WTC11 (cell line): ENCODE results near the gene CALHM5. TPM values are rescaled to one million over a fixed set of nuclear protein-coding genes. Genes with fewer than 3 reads are reported as not detected.

Experiments used
- ATAC-seq: fragments of 200-7000 bp; cut with Tn5 transposase; 2 replicates; pipeline ENCODE4 v1.10.0; 2021; ENCODE audit warnings: mild to moderate bottlenecking, moderate library complexity
- CTCF ChIA-PET: fragments of 300-600 bp; sonication (Branson Sonifier 250); formaldehyde crosslinking; loops from one replicate; lab custom pipeline; 2021; ENCODE audit warnings: antibody characterized with exemption; lab: Charles Lee
- POLR2A ChIA-PET: fragments of 350-600 bp; sonication (Branson Sonifier 250); formaldehyde crosslinking; loops from one replicate; lab custom pipeline; 2021; ENCODE audit warnings: antibody characterized with exemption; lab: Charles Lee
- DNase-seq: peaks from one replicate; pipeline ENCODE4 v3.0.0; 2021; ENCODE audit warnings: low spot score
- H3K27ac Mint-ChIP-seq: 2 replicates; pipeline ENCODE4 v1.8.0; 2021; ENCODE audit warnings: mixed read lengths
- H3K27me3 Mint-ChIP-seq: 2 replicates; pipeline ENCODE4 v1.8.0; 2021; ENCODE audit warnings: low read depth, mild to moderate bottlenecking, moderate library complexity, mixed read lengths
- H3K36me3 Mint-ChIP-seq: 2 replicates; pipeline ENCODE4 v1.8.0; 2021; ENCODE audit warnings: mixed read lengths
- H3K4me1 Mint-ChIP-seq: 2 replicates; pipeline ENCODE4 v1.8.0; 2022; ENCODE audit warnings: mixed read lengths
- H3K4me3 Mint-ChIP-seq: 2 replicates; pipeline ENCODE4 v1.8.0; 2021; ENCODE audit warnings: mild to moderate bottlenecking, moderate library complexity, mixed read lengths
- H3K9me3 Mint-ChIP-seq: 2 replicates; pipeline ENCODE4 v1.8.0; 2021; ENCODE audit warnings: mixed read lengths
- ATF1 ChIP-seq: sonication (generic); formaldehyde crosslinking; IDR thresholded peaks from 2 replicates; pipeline ENCODE4 v1.8.1; 2023; ENCODE audit warnings: mild to moderate bottlenecking, moderate library complexity, missing genetic modification reagents
- CBFB ChIP-seq: sonication (generic); formaldehyde crosslinking; IDR thresholded peaks from 2 replicates; pipeline ENCODE4 v1.8.1; 2022; ENCODE audit warnings: mild to moderate bottlenecking, low read depth, missing genetic modification reagents
- CREM ChIP-seq: sonication (generic); formaldehyde crosslinking; IDR thresholded peaks from 2 replicates; pipeline ENCODE4 v1.8.1; 2022; ENCODE audit warnings: mild to moderate bottlenecking, missing genetic modification reagents, moderate library complexity
- FOXJ3 ChIP-seq: sonication (generic); formaldehyde crosslinking; IDR thresholded peaks from 2 replicates; pipeline ENCODE4 v1.9.0; 2021; ENCODE audit warnings: missing genetic modification reagents, mild to moderate bottlenecking, borderline replicate concordance
- FOXK1 ChIP-seq: sonication (generic); formaldehyde crosslinking; IDR thresholded peaks from 2 replicates; pipeline ENCODE4 v1.8.0; 2022; ENCODE audit warnings: mild to moderate bottlenecking, moderate library complexity, missing genetic modification reagents
- KAT7 ChIP-seq: sonication (generic); formaldehyde crosslinking; IDR thresholded peaks from 2 replicates; pipeline ENCODE4 v1.8.1; 2023; ENCODE audit warnings: missing genetic modification reagents, mild to moderate bottlenecking, borderline replicate concordance
- MXD4 ChIP-seq: fragments of 250-450 bp; sonication (Bioruptor Pico); IDR thresholded peaks from 2 replicates; pipeline ENCODE4 v1.8.0; 2021; ENCODE audit warnings: mild to moderate bottlenecking, moderate library complexity, borderline replicate concordance
- PRRX2 ChIP-seq: fragments of 250-450 bp; sonication (Bioruptor Pico); IDR thresholded peaks from 2 replicates; pipeline ENCODE4 v1.8.0; 2021; ENCODE audit warnings: mild to moderate bottlenecking
- SMAD4 ChIP-seq: sonication (generic); formaldehyde crosslinking; IDR thresholded peaks from 2 replicates; pipeline ENCODE4 v1.8.0; 2022; ENCODE audit warnings: mild to moderate bottlenecking, missing genetic modification reagents
- SP1 ChIP-seq: sonication (generic); formaldehyde crosslinking; conservative IDR thresholded peaks from 2 replicates; pipeline ENCODE4 v1.8.1; 2022; ENCODE audit warnings: missing genetic modification reagents
- TP53 ChIP-seq: sonication (generic); formaldehyde crosslinking; IDR thresholded peaks from 2 replicates; pipeline ENCODE4 v1.8.1; 2023; ENCODE audit warnings: mild to moderate bottlenecking, missing genetic modification reagents
- total RNA-seq: library from RNA; stranded (reverse); gene quantifications from 3 replicates; pipeline ENCODE4 v1.2.3, GENCODE V29; 2021
- TF ChIP-seq, protein P1 (sequence below): fragments of 250-450 bp; sonication (Bioruptor Pico); IDR thresholded peaks from 2 replicates; pipeline ENCODE4 v1.9.0; 2021; ENCODE audit warnings: mild to moderate bottlenecking
- TF ChIP-seq, protein P2 (sequence below): sonication (generic); formaldehyde crosslinking; IDR thresholded peaks from 2 replicates; pipeline ENCODE4 v1.8.1; 2023; ENCODE audit warnings: mild to moderate bottlenecking, missing genetic modification reagents, borderline replicate concordance
- TF ChIP-seq, protein P3 (sequence below): fragments of 200-600 bp; IDR thresholded peaks from 2 replicates; pipeline ENCODE4 v1.8.0; 2022; ENCODE audit warnings: antibody characterized with exemption
- TF ChIP-seq, protein P4 (sequence below): fragments of 250-450 bp; sonication (Bioruptor Pico); IDR thresholded peaks from 2 replicates; pipeline ENCODE4 v1.9.0; 2021; ENCODE audit warnings: mild to moderate bottlenecking
- TF ChIP-seq, protein P5 (sequence below): sonication (generic); formaldehyde crosslinking; IDR thresholded peaks from 2 replicates; pipeline ENCODE4 v1.8.1; 2022; ENCODE audit warnings: mild to moderate bottlenecking, missing genetic modification reagents, moderate library complexity, borderline replicate concordance
- TF ChIP-seq, protein P6 (sequence below): fragments of 250-450 bp; sonication (Bioruptor Pico); conservative IDR thresholded peaks from 2 replicates; pipeline ENCODE4 v1.9.0; 2021; ENCODE audit warnings: mild to moderate bottlenecking

Gene CALHM5
- total RNA-seq, 1 experiment from 2014 or later = 0.09 TPM

DNA sequence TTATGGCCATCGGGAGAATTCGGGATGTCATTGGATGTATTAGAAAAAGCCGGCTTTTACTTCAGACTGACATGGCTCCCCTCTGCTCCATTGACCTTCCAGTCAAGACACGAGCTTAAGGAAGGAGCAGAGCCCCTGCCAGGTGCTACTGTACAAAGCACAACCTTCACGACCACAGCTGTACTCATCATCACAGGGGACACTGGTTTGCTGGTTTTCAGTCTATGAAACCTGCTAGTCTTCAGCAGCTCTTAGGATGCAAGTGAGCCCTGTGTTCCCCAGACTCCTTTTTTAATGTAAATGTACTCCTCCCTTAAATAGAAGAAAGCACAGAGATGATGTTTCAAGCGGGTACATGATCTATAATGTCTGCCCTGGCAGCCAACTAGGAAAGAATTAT, 35.9 kb downstream of the CALHM5 start:
- H3K27ac Mint-ChIP-seq = no peak overlapping the region
- no peak overlapping the region for H3K4me3 Mint-ChIP-seq
- no peaks in the 10 kb centered on the region for H3K9me3 Mint-ChIP-seq
- DNase-seq (no peak), ATAC-seq (peak; percentile 58)
- TF ChIP-seq, protein P1, sequence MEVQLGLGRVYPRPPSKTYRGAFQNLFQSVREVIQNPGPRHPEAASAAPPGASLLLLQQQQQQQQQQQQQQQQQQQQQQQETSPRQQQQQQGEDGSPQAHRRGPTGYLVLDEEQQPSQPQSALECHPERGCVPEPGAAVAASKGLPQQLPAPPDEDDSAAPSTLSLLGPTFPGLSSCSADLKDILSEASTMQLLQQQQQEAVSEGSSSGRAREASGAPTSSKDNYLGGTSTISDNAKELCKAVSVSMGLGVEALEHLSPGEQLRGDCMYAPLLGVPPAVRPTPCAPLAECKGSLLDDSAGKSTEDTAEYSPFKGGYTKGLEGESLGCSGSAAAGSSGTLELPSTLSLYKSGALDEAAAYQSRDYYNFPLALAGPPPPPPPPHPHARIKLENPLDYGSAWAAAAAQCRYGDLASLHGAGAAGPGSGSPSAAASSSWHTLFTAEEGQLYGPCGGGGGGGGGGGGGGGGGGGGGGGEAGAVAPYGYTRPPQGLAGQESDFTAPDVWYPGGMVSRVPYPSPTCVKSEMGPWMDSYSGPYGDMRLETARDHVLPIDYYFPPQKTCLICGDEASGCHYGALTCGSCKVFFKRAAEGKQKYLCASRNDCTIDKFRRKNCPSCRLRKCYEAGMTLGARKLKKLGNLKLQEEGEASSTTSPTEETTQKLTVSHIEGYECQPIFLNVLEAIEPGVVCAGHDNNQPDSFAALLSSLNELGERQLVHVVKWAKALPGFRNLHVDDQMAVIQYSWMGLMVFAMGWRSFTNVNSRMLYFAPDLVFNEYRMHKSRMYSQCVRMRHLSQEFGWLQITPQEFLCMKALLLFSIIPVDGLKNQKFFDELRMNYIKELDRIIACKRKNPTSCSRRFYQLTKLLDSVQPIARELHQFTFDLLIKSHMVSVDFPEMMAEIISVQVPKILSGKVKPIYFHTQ (CRISPR knock-in tag) = no peak
- TF ChIP-seq, protein P2, sequence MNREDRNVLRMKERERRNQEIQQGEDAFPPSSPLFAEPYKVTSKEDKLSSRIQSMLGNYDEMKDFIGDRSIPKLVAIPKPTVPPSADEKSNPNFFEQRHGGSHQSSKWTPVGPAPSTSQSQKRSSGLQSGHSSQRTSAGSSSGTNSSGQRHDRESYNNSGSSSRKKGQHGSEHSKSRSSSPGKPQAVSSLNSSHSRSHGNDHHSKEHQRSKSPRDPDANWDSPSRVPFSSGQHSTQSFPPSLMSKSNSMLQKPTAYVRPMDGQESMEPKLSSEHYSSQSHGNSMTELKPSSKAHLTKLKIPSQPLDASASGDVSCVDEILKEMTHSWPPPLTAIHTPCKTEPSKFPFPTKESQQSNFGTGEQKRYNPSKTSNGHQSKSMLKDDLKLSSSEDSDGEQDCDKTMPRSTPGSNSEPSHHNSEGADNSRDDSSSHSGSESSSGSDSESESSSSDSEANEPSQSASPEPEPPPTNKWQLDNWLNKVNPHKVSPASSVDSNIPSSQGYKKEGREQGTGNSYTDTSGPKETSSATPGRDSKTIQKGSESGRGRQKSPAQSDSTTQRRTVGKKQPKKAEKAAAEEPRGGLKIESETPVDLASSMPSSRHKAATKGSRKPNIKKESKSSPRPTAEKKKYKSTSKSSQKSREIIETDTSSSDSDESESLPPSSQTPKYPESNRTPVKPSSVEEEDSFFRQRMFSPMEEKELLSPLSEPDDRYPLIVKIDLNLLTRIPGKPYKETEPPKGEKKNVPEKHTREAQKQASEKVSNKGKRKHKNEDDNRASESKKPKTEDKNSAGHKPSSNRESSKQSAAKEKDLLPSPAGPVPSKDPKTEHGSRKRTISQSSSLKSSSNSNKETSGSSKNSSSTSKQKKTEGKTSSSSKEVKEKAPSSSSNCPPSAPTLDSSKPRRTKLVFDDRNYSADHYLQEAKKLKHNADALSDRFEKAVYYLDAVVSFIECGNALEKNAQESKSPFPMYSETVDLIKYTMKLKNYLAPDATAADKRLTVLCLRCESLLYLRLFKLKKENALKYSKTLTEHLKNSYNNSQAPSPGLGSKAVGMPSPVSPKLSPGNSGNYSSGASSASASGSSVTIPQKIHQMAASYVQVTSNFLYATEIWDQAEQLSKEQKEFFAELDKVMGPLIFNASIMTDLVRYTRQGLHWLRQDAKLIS (CRISPR knock-in tag) = no peak
- TF ChIP-seq TP53 = no peak
- ChIA-PET POLR2A (no interaction called here), CTCF (interaction anchor here (0.9 to 1.3 kb wide), 2 partner anchors 14 to 260 kb away, joined by 3 to 4 read pairs; no protein-coding TSS in a partner anchor)
- H3K36me3 Mint-ChIP-seq = no peaks in the 10 kb centered on the region
- peaks cover 7% of the 10 kb centered on the region for H3K4me1 Mint-ChIP-seq
- H3K27me3 Mint-ChIP-seq = no peaks in the 10 kb centered on the region

DNA sequence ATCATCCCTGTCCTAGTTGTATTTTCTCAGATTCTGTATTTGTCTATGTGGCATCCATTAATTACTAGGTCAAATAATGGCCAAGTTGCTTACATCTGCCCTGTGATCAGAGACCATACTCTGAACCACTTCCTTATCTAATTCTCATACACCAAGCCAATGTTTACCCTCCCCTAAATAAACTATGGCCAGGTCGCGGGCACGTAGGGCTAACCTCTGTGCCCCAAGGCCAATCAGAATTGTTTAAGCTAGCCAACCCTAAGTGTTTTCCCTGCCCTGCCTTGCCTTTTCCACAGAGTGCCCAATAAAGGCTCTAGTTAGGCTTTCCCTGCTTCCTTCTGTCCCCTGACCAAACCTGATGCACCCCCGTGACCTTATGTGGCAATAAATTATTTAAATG, 39.4 kb downstream of the CALHM5 start:
- ChIA-PET CTCF (interaction anchor here (0.8 to 1.0 kb wide), 2 partner anchors 11 to 12 kb away, joined by 3 to 5 read pairs; no protein-coding TSS in a partner anchor), POLR2A (no interaction called here)
- ATAC-seq = peak; percentile 60
- H3K4me1 Mint-ChIP-seq = peaks cover 7% of the 10 kb centered on the region
- H3K36me3 Mint-ChIP-seq = no peaks in the 10 kb centered on the region
- no peak overlapping the region for H3K4me3 Mint-ChIP-seq
- TF ChIP-seq, protein P3, sequence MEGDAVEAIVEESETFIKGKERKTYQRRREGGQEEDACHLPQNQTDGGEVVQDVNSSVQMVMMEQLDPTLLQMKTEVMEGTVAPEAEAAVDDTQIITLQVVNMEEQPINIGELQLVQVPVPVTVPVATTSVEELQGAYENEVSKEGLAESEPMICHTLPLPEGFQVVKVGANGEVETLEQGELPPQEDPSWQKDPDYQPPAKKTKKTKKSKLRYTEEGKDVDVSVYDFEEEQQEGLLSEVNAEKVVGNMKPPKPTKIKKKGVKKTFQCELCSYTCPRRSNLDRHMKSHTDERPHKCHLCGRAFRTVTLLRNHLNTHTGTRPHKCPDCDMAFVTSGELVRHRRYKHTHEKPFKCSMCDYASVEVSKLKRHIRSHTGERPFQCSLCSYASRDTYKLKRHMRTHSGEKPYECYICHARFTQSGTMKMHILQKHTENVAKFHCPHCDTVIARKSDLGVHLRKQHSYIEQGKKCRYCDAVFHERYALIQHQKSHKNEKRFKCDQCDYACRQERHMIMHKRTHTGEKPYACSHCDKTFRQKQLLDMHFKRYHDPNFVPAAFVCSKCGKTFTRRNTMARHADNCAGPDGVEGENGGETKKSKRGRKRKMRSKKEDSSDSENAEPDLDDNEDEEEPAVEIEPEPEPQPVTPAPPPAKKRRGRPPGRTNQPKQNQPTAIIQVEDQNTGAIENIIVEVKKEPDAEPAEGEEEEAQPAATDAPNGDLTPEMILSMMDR = no peak
- TF ChIP-seq ATF1 (CRISPR knock-in tag) = no peak
- TF ChIP-seq SMAD4 (CRISPR knock-in tag) = no peak
- TF ChIP-seq FOXJ3 (CRISPR knock-in tag) = no peak
- TF ChIP-seq FOXK1 (CRISPR knock-in tag) = no peak
- no peak for TF ChIP-seq KAT7 (CRISPR knock-in tag)
- no peak for TF ChIP-seq CREM (CRISPR knock-in tag)
- no peak for TF ChIP-seq CBFB (CRISPR knock-in tag)
- no peak for TF ChIP-seq MXD4 (CRISPR knock-in tag)
- no peaks in the 10 kb centered on the region; the same call in 1 of the 2 replicates for H3K27me3 Mint-ChIP-seq
- no peak for DNase-seq
- no peak overlapping the region for H3K27ac Mint-ChIP-seq
- H3K9me3 Mint-ChIP-seq = no peaks in the 10 kb centered on the region

DNA sequence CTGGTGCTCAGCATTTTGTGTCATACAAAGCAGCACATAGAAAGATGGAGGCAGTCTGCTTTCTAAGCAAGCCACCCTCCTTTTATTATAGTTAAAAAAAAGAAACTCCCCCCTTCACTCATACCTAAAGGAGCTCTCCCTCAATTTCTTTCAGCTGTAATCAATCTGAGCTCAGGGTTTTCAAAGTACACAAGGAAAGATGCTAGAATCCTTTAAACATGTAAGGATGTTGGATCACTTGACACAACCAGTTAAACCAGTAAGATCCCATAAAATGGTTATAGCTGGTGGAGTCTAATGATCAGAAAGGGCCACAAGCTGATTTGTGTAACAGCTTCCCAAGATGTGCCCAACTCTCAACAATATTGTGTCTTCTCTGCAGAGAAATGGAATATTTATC, 42.0 kb downstream of the CALHM5 start, which contains the start of gene CALHM4:
TSS of gene CALHM4 (plus strand) at position 301 of the 400 bp plus-strand sequence. CDS start at position 344, 43 bp downstream.
- no peaks in the 10 kb centered on the region for H3K4me1 Mint-ChIP-seq
- no peak for TF ChIP-seq SP1 (CRISPR knock-in tag)
- TF ChIP-seq, protein P4, sequence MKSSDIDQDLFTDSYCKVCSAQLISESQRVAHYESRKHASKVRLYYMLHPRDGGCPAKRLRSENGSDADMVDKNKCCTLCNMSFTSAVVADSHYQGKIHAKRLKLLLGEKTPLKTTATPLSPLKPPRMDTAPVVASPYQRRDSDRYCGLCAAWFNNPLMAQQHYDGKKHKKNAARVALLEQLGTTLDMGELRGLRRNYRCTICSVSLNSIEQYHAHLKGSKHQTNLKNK (CRISPR knock-in tag) = no peak
- TF ChIP-seq, protein P5, sequence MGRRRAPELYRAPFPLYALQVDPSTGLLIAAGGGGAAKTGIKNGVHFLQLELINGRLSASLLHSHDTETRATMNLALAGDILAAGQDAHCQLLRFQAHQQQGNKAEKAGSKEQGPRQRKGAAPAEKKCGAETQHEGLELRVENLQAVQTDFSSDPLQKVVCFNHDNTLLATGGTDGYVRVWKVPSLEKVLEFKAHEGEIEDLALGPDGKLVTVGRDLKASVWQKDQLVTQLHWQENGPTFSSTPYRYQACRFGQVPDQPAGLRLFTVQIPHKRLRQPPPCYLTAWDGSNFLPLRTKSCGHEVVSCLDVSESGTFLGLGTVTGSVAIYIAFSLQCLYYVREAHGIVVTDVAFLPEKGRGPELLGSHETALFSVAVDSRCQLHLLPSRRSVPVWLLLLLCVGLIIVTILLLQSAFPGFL (CRISPR knock-in tag) = no peak
- no peak for TF ChIP-seq FOXJ3 (CRISPR knock-in tag)
- TF ChIP-seq, protein P6, sequence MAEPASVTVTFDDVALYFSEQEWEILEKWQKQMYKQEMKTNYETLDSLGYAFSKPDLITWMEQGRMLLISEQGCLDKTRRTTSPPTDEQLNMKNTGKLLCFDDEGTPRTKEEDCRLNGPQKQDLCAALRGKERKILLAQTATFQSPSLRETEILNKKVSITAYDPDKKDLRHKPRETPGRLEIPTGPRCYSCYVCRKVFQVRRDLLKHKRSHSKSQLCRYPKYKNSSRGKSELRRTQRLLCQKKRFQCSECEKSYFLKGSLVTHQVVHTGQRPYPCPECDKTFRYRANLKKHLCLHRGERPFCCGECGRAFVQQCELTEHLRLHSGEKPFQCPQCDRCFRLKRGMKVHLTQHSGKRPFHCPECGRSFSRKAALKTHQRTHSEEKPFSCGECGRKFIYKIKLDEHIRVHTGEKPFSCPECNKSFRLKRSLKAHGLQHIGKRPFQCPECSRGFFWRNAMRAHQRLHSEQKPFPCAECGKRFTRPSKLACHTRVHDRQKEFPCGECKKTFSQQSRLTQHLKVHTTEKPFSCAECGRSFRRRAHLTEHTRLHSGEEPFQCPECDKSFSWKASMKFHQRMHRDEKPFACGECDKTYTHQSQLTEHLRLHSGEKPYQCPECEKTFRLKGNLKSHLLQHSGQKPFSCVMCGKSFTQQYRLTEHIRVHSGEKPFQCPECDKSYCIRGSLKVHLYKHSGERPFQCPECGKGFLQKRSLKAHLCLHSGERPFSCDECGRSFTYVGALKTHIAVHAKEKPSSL (CRISPR knock-in tag) = no peak
- no peak for TF ChIP-seq PRRX2 (CRISPR knock-in tag)

More for the DNA sequence above, 42.0 kb downstream of the CALHM5 start, which contains the start of gene CALHM4:
- ChIA-PET POLR2A (interaction anchor here (1.0 kb wide), 1 partner anchor 17 kb away, joined by 4 read pairs; no protein-coding TSS in a partner anchor), CTCF (interaction anchor here (0.8 to 3.8 kb wide), 7 partner anchors 8 to 285 kb away, joined by 3 to 15 read pairs (median 4); partner anchors contain the start of genes CALHM5 and RWDD1)
- ATAC-seq (no peak), DNase-seq (no peak)
- Mint-ChIP-seq H3K27me3 (no peaks in the 10 kb centered on the region; the same call in 1 of the 2 replicates), H3K4me3 (no peak within 1 kb of the TSS), H3K9me3 (no peaks in the 10 kb centered on the region), H3K36me3 (no peaks in the 10 kb centered on the region), H3K27ac (no peak within 1 kb of the TSS)
